Sigmoid colon (tissue), 4 donors: ENCODE results near the gene CFAP20DC.

Source experiments
- POLR2AphosphoS5 ChIP-seq, 4 donors: sonication (generic); formaldehyde crosslinking; IDR thresholded peaks; one replicate each; pipeline ENCODE4 v1.6.1; 2017; ENCODE audit warnings: antibody characterized with exemption in 4 of 4
- TF ChIP-seq, protein P1 (sequence below), 4 experiments: fragments of 450-650 bp in 3 of 4; fragments of 200-600 bp in 1 of 4; IDR thresholded peaks; one replicate each; pipeline ENCODE4 v1.5.1; 2016 to 2019; ENCODE audit warnings: antibody characterized with exemption in 4 of 4, mild to moderate bottlenecking in 3 of 4, moderate library complexity in 2 of 4

DNA sequence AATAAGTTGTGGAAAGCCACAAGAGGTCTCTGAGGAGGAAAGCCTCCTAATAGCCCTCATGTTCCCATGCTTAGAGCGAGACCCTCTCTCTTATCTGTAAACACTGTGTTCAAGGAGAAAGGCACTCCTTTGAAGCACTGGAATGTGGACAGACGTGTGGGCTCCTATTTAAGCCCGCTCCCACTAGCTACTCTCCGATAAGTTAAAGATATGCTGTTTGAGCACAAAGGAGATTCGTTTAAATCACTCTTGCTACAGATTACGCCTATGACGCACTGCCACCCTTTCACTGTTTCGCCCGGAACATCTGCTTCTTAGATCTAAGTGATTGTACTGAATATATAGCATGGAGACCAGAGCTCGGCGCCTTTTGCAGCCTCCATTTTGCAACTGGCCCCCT, 325.5 kb downstream of the CFAP20DC start:
- TF ChIP-seq, protein P1, sequence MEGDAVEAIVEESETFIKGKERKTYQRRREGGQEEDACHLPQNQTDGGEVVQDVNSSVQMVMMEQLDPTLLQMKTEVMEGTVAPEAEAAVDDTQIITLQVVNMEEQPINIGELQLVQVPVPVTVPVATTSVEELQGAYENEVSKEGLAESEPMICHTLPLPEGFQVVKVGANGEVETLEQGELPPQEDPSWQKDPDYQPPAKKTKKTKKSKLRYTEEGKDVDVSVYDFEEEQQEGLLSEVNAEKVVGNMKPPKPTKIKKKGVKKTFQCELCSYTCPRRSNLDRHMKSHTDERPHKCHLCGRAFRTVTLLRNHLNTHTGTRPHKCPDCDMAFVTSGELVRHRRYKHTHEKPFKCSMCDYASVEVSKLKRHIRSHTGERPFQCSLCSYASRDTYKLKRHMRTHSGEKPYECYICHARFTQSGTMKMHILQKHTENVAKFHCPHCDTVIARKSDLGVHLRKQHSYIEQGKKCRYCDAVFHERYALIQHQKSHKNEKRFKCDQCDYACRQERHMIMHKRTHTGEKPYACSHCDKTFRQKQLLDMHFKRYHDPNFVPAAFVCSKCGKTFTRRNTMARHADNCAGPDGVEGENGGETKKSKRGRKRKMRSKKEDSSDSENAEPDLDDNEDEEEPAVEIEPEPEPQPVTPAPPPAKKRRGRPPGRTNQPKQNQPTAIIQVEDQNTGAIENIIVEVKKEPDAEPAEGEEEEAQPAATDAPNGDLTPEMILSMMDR (IDR thresholded peaks at IDR 0.05): no peak
- TF ChIP-seq POLR2AphosphoS5 (IDR thresholded peaks at IDR 0.05): no peak
